Mucosa of descending colon (tissue), 3 donors: ENCODE results near the gene PFKL. TPM values are rescaled to one million over a fixed set of nuclear protein-coding genes. Genes with fewer than 3 reads are reported as not detected.
"Not testable (repeated sequence)": the region's sequence is repeated elsewhere in the genome, so short reads cannot be mapped to it uniquely, and the experiment has no call there.

Source experiments
- ATAC-seq: fragments of 200-7000 bp; cut with Tn5 transposase; one replicate; pipeline ENCODE4 v1.9.1; 2020; ENCODE audit warnings: mild to moderate bottlenecking, moderate library complexity
- DNase-seq, 3 donors: peaks; one replicate each; pipeline ENCODE4 v3.0.0-alpha.2; 2020
- H3K36me3 ChIP-seq: fragments of 200-600 bp; one replicate; pipeline ENCODE4 v1.8.0; 2021; ENCODE audit warnings: low read depth, mild to moderate bottlenecking
- H3K4me1 ChIP-seq: fragments of 200-600 bp; one replicate; pipeline ENCODE4 v1.8.0; 2021; ENCODE audit warnings: low read depth, mild to moderate bottlenecking
- H3K4me3 ChIP-seq: fragments of 200-600 bp; one replicate; pipeline ENCODE4 v1.8.0; 2021; ENCODE audit warnings: mild to moderate bottlenecking
- H3K9me3 ChIP-seq: fragments of 200-600 bp; one replicate; pipeline ENCODE4 v1.8.0; 2021; ENCODE audit warnings: mild to moderate bottlenecking
- CTCF ChIP-seq: fragments of 200-600 bp; IDR thresholded peaks from one replicate; pipeline ENCODE4 v1.8.0; 2022; ENCODE audit warnings: antibody characterized with exemption, mild to moderate bottlenecking
- intact Hi-C, 2 donors: fragments of 100-400 bp; cut with DNase I in 1 of 2; cut with micrococcal nuclease in 1 of 2; formaldehyde crosslinking; loops; one replicate each; pipeline versions ENCODE4 v1.11.0 to v1.11.1; 2022; cut with DNase I, micrococcal nuclease
- total RNA-seq, 3 donors: library from RNA; stranded (reverse); fragmentation: NEBNext Ultra II Directional in 2 of 3; extraction: Animal tissue kit (Norgen Biotek cat#: 25700) in 2 of 3; gene quantifications; one replicate each; pipeline versions ENCODE4 v1.2.1 to v1.2.4, GENCODE V29; 2021 to 2023
- donor health status: DM: no; HTN: no; CAD: no; lungs with moderate emphysema.
- donor health status: DM: no; HTN: no; CAD: no.
- donor health status: DM: no; HTN: yes; CAD: no.

PFKL gene
- total RNA-seq, 3 donors from 2014 or later, result 150 to 299 (median 237) TPM

- no peak for TF ChIP-seq CTCF
- H3K4me1 ChIP-seq, result peaks cover 12% of the 10 kb centered on the region
- H3K36me3 ChIP-seq, result no peaks in the 10 kb centered on the region
- no peak overlapping the region for H3K4me3 ChIP-seq
- H3K9me3 ChIP-seq, result no peaks in the 10 kb centered on the region
- no peak for DNase-seq
- intact Hi-C loops, result no loop called here
- ATAC-seq, result no peak
Measured at GRCh38 chr21:44337449-44337848, 37.6 kb downstream of the PFKL start.

- H3K36me3 ChIP-seq, result no peaks in the 10 kb centered on the region
- TF ChIP-seq CTCF, result peak; percentile 15
- H3K4me1 ChIP-seq, result peaks cover 12% of the 10 kb centered on the region
- H3K4me3 ChIP-seq, result no peak overlapping the region
- DNase-seq, result peak; percentile 74 to 82 (median 79)
- intact Hi-C loops, result no loop called here
- no peaks in the 10 kb centered on the region for H3K9me3 ChIP-seq
- ATAC-seq, result peak; percentile 48
Measured at GRCh38 chr21:44337941-44338895, 38.4 kb downstream of the PFKL start.

GRCh38 chr21:44338971-44339910 is 39.4 kb downstream of the PFKL start, which contains the start of gene CFAP410:
Gene CFAP410, minus strand, starts transcription at chr21:44339390. Its CDS starts 196 bp downstream, at chr21:44339194.
- no peaks in the 10 kb centered on the region for H3K36me3 ChIP-seq
- peak; percentile 91 for ATAC-seq
- intact Hi-C loops, result no loop called here

GRCh38 chr21:44341726-44342458 is 42.0 kb downstream of the PFKL start:
- H3K4me3 ChIP-seq, ATAC-seq, H3K9me3 ChIP-seq, intact Hi-C loops, H3K36me3 ChIP-seq: not testable (repeated sequence)
- DNase-seq, result peak in 1 of 3 donors; percentile 21
- H3K4me1 ChIP-seq, result peaks cover 12% of the 10 kb centered on the region

More at GRCh38 chr21:44338971-44339910, 39.4 kb downstream of the PFKL start, which contains the start of gene CFAP410:
- H3K9me3 ChIP-seq, result no peaks in the 10 kb centered on the region
- peaks cover 12% of the 10 kb centered on the region for H3K4me1 ChIP-seq
- peak within 1 kb of the TSS; percentile 60 for H3K4me3 ChIP-seq
- TF ChIP-seq CTCF, result no peak
- DNase-seq, result peak; percentile 92 to 97 (median 96)

GRCh38 chr21:44342981-44343380 is 43.1 kb downstream of the PFKL start:
- DNase-seq, result peak in 1 of 3 donors; percentile 5
- H3K4me1 ChIP-seq, H3K36me3 ChIP-seq, H3K9me3 ChIP-seq, H3K4me3 ChIP-seq, intact Hi-C loops, ATAC-seq: not testable (repeated sequence)
